Measurements from ENCODE around the gene NEURL2.

DNA sequence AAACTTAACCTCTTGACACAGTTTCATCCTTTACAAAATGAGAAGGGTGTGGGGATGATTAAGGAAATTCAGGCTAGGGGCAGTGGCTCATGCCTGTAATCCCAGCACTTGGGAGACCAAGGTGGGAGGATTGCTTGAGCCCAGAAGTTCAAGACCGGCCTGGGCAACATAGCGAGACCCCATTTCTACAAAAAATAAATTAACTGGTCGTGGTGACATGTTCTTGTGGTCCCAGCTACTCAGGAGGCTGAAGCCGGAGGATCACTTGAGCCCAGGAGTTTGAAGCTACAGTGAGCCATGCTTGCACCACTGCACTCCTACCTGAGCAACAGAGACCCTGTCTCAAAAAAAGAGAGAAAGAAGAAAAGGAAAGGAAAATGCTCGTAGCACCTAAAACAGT lies 24.6 kb downstream of the NEURL2 start:
- no peak for TF ChIP-seq POLR2AphosphoS5 (IDR thresholded peaks at IDR 0.05)
- TF ChIP-seq CTCF (IDR thresholded peaks at IDR 0.05): no peak
- TF ChIP-seq EP300 (IDR thresholded peaks at IDR 0.05): no peak
